Smooth muscle cell (in vitro differentiated cells): Measurements from ENCODE around the gene AKAP6. TPM values are rescaled to one million over a fixed set of nuclear protein-coding genes. Genes with fewer than 3 reads are reported as not detected.

Experiments used
- DNase-seq: peaks from one replicate; lab custom pipeline; 2025; ENCODE audit not compliant: unreplicated experiment; lab: John Stamatoyannopoulos, UW
- H2AFZ ChIP-seq: fragments of 200-600 bp; sonication (generic); 2 replicates; pipeline ENCODE4 v1.6.0; 2016; ENCODE audit warnings: antibody characterized with exemption, low read depth, mild to moderate bottlenecking
- H3F3A ChIP-seq: fragments of 200-600 bp; sonication (generic); 2 replicates; pipeline ENCODE4 v1.6.0; 2017; ENCODE audit warnings: antibody characterized with exemption, low read depth
- H3K27ac ChIP-seq: fragments of 200-600 bp; sonication (generic); 2 replicates; pipeline ENCODE4 v1.5.1; 2016; ENCODE audit warnings: low read depth, mild to moderate bottlenecking
- H3K27me3 ChIP-seq: fragments of 200-600 bp; sonication (generic); 2 replicates; pipeline ENCODE4 v1.6.1; 2016; ENCODE audit warnings: low read depth, mild to moderate bottlenecking
- H3K36me3 ChIP-seq: fragments of 200-600 bp; sonication (generic); 2 replicates; pipeline ENCODE4 v1.5.1; 2016; ENCODE audit warnings: low read depth
- H3K4me1 ChIP-seq: fragments of 200-600 bp; sonication (generic); 2 replicates; pipeline ENCODE4 v1.5.1; 2016; ENCODE audit warnings: low read depth
- H3K4me2 ChIP-seq: fragments of 200-600 bp; sonication (generic); 2 replicates; pipeline ENCODE4 v1.6.0; 2016; ENCODE audit warnings: mild to moderate bottlenecking
- H3K4me3 ChIP-seq: fragments of 200-600 bp; sonication (generic); 2 replicates; pipeline ENCODE4 v1.5.1; 2016; ENCODE audit warnings: mild to moderate bottlenecking
- H3K79me2 ChIP-seq: fragments of 200-600 bp; sonication (generic); 2 replicates; pipeline ENCODE4 v1.6.0; 2016; ENCODE audit warnings: low read depth, mild to moderate bottlenecking
- H3K9ac ChIP-seq: fragments of 200-600 bp; sonication (generic); 2 replicates; pipeline ENCODE4 v1.6.0; 2016; ENCODE audit warnings: low read depth
- H3K9me3 ChIP-seq: fragments of 200-600 bp; sonication (generic); replicated peaks from 2 replicates; pipeline ENCODE4 v1.5.1; 2016; ENCODE audit warnings: low read depth
- H4K20me1 ChIP-seq: fragments of 200-600 bp; sonication (generic); 2 replicates; pipeline ENCODE4 v1.6.0; 2016; ENCODE audit warnings: low read depth
- CTCF ChIP-seq: fragments of 200-600 bp; sonication (generic); IDR thresholded peaks from 2 replicates; pipeline ENCODE4 v1.5.1; 2017; ENCODE audit warnings: borderline replicate concordance, mild to moderate bottlenecking, antibody characterized with exemption; ENCODE audit not compliant: insufficient read depth, poor library complexity, severe bottlenecking
- WGBS: methylation state at CpG from one replicate; pipeline ENCODE4 v1.1.7; 2016; ENCODE audit warnings: low lambda C conversion rate; 5-methylcytosine and 5-hydroxymethylcytosine counted together
- polyA plus RNA-seq: library from polyadenylated mRNA; unstranded; fragments of >200 nt; fragmentation: Nextera tagmentation; extraction: Ambion mirVana; gene quantifications from 2 replicates; pipeline ENCODE4 v1.2.1, GENCODE V29; 2016
- total RNA-seq: library from RNA; depleted of rRNA; stranded (reverse); fragments of >200 nt; gene quantifications from 2 replicates; pipeline ENCODE4 v1.2.3, GENCODE V29; 2014

Gene AKAP6
- total and polyA plus RNA-seq, 2 experiments from 2014 or later, result 1.3 to 6.4 TPM

DNA sequence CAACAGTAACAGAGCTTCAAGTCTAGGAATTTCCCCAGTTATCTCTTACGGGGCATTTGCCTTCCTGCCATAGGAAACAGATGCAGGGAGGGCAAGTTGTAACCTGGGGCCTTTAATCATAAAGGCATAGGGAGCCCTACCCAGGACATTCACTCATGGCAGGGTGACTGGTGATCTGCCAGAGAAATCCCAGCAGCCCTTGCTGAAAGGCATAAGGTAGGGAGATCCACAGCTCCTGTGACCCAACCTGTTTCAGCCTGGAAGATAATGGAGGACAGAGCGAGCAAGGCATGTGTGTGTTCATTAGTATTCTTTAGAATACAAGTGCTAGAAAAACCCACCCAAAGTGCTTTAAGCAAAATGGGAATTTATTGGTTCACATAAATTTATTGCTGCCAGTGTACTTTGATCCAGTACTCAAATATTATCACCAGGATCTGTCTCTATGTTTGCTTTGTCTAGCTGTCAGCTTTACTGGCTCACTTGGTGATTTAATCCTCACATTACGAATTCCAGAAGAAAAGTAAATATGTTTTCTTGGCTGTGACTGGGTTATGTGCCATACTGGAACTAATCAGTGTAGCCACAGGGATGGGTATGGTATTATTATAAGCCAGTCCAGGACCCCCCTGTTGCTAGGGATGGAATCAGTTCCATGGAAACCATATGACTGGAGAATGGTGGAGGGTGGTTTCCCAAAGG is 21.1 kb upstream of the AKAP6 start:
- H3K36me3 ChIP-seq, result no peaks in the 10 kb centered on the region
- H3K4me3 ChIP-seq, result no peak overlapping the region
- no peak overlapping the region for H3K9ac ChIP-seq
- H3K4me2 ChIP-seq, result no peak overlapping the region
- no peaks in the 10 kb centered on the region for H3K4me1 ChIP-seq
- no peaks in the 10 kb centered on the region for H3K79me2 ChIP-seq
- H3K27me3 ChIP-seq, result no peaks in the 10 kb centered on the region
- no peaks in the 10 kb centered on the region for H4K20me1 ChIP-seq
- peak overlapping the region; percentile 49 for H2AFZ ChIP-seq
- no peak for TF ChIP-seq CTCF
- H3K9me3 ChIP-seq, result no peaks in the 10 kb centered on the region
- no peak for DNase-seq
- H3F3A ChIP-seq, result no peaks in the 10 kb centered on the region
- H3K27ac ChIP-seq, result no peak overlapping the region
- 51% methylated on average over 3 of the region's 3 CpGs for WGBS

DNA sequence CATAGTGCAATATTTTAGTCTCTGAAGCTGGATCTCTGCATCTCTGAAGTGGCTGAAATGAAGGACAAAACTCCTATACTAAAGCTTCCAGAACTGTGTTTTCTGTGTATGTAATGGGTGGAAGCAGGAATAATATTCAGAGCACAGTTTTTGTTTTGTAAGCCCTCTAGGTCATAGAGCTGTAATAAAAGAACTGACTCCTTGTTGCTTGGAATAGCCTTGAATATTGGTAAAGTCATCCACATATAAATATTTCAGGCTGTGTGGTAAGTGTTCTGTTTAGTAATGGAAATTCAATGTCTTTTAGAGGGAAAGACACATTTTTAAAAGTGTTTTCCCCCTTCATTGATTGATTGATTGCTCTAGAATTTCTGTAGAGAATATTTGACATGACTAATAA is 18.2 kb upstream of the AKAP6 start:
- H3K36me3 ChIP-seq, result no peaks in the 10 kb centered on the region
- no peaks in the 10 kb centered on the region for H3K79me2 ChIP-seq
- no peaks in the 10 kb centered on the region for H4K20me1 ChIP-seq
- H3K4me1 ChIP-seq, result peaks cover 4% of the 10 kb centered on the region
- H3K27ac ChIP-seq, result no peak overlapping the region
- H2AFZ ChIP-seq, result no peak overlapping the region
- no peaks in the 10 kb centered on the region for H3K27me3 ChIP-seq
- H3K9me3 ChIP-seq, result no peaks in the 10 kb centered on the region
- no peak for TF ChIP-seq CTCF
- H3K4me3 ChIP-seq, result no peak overlapping the region
- no peak overlapping the region for H3K4me2 ChIP-seq
- H3F3A ChIP-seq, result no peaks in the 10 kb centered on the region
- no peak for DNase-seq
- no peak overlapping the region for H3K9ac ChIP-seq

DNA sequence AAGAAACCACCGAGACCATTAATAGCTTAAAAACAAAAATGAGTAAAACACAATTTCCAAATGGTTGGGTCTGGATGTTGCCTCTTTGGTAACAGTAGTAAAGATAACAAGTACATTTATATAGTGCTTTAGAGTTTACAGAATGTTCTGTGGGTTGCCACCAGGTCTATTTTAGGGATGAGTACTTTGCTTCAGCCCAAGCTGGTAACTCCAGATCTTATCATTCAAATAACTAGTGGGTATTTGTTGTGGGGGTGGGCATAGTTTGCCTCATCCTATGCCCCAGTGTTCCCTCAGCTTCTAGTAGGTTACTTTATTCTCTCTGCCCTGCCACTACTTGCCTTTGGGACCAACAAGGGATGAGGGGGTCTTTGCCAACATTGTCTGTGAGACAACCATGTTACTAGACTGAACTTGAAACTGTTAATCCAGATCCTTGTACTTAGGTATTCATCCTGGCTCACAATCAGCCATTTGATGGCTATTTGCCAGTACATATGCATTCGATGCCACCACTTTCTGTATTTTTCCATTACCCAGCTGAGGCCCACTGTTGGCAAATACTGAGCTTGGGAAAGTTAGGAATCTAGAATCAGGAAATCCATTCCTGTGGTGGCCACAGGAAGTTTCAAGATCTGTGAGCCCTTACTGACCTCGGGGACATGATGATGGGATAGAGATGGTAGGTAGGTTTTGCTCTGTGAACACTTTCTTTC is 17.6 kb upstream of the AKAP6 start:
- H3K27ac ChIP-seq, result no peak overlapping the region
- DNase-seq, result no peak
- no peak overlapping the region for H2AFZ ChIP-seq
- no peaks in the 10 kb centered on the region for H3F3A ChIP-seq
- no peak overlapping the region for H3K4me2 ChIP-seq
- H3K36me3 ChIP-seq, result no peaks in the 10 kb centered on the region
- H3K27me3 ChIP-seq, result no peaks in the 10 kb centered on the region
- no peak overlapping the region for H3K4me3 ChIP-seq
- H3K9me3 ChIP-seq, result no peaks in the 10 kb centered on the region
- no peaks in the 10 kb centered on the region for H4K20me1 ChIP-seq
- peaks cover 4% of the 10 kb centered on the region for H3K4me1 ChIP-seq
- H3K79me2 ChIP-seq, result no peaks in the 10 kb centered on the region
- no peak for TF ChIP-seq CTCF
- 74% methylated on average over 3 of the region's 3 CpGs for WGBS
- H3K9ac ChIP-seq, result no peak overlapping the region

DNA sequence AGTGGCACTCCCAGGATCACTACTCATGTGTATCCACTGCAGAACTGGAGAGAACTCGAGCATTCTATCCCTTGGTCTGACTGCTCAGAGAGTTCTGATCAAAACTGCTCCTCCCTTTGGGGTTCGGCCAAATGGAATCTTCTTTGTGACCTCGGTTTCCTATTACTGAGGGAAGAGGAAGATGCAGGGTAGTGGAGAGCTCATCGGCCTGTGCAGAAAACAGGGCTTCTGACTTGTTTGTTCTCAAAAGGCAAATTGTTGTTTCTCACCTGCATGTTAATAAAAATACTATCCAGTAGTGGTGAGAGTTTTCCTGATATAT is 17.1 kb upstream of the AKAP6 start:
- peaks cover 4% of the 10 kb centered on the region for H3K4me1 ChIP-seq

More for the DNA sequence above, 17.1 kb upstream of the AKAP6 start:
- DNase-seq, result no peak
- H3F3A ChIP-seq, result no peaks in the 10 kb centered on the region
- no peak overlapping the region for H3K4me3 ChIP-seq
- H3K9me3 ChIP-seq, result no peaks in the 10 kb centered on the region
- no peak for TF ChIP-seq CTCF
- H2AFZ ChIP-seq, result no peak overlapping the region
- no peaks in the 10 kb centered on the region for H3K36me3 ChIP-seq
- no peaks in the 10 kb centered on the region for H4K20me1 ChIP-seq
- no peaks in the 10 kb centered on the region for H3K27me3 ChIP-seq
- H3K79me2 ChIP-seq, result no peaks in the 10 kb centered on the region
- 97% methylated on average over 4 of the region's 4 CpGs for WGBS
- no peak overlapping the region for H3K9ac ChIP-seq
- H3K4me2 ChIP-seq, result no peak overlapping the region
- H3K27ac ChIP-seq, result no peak overlapping the region
